ENCODE results near the gene UMPS. TPM values are rescaled to one million over a fixed set of nuclear protein-coding genes. Genes with fewer than 3 reads are reported as not detected.
"Not testable (repeated sequence)": the region's sequence is repeated elsewhere in the genome, so short reads cannot be mapped to it uniquely, and the experiment has no call there.

Gene UMPS
- total and polyA plus RNA-seq, 2 experiments from 2014 or later: 44.1 to 48.8 TPM

DNA sequence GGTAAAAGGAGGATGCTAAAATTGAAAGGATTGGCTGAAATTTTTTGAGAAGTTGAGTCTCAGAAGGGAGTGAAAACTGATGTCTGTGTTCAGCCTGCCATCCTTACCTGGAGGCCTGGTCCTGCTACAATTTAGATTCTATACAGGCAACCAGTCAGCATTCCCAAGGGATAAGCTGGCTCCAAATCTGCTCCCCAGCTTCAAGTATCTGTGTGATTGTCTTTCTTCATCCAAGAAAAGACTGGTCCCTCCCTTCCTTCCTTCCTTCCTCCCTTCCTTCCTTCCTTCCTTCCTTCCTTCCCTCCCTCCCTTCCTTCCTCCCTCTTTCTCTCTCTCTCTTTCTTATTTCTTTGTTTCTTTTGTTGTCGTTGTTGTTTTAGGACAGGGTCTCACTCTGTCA is 24.7 kb upstream of the UMPS start:
- Mint-ChIP-seq H3K4me1 (peaks cover 22% of the 10 kb centered on the region), H3K27me3 (ENCODE audit: insufficient read depth, low read depth, poor library complexity) (peaks cover 7% of the 10 kb centered on the region), H3K36me3 (ENCODE audit: low read depth) (peaks cover 9% of the 10 kb centered on the region; the same call in 2 of the 3 replicates), H3K9me3 (peaks cover 11% of the 10 kb centered on the region; the same call in 1 of the 3 replicates), H3K4me3 (no peak overlapping the region), H3K27ac (no peak overlapping the region)
- H3K27ac ChIP-seq (ENCODE audit: low read depth): no peak overlapping the region
- H3K79me2 ChIP-seq (replicated peaks; ENCODE audit: insufficient read depth): no peaks in the 10 kb centered on the region
- H3K36me3 ChIP-seq (ENCODE audit: insufficient read depth): no peaks in the 10 kb centered on the region
- no peak for DNase-seq (ENCODE audit: low spot score)
- ATAC-seq: no peak
- H3K9me2 ChIP-seq (ENCODE audit: insufficient read depth): 0 out of 2 replicates have a peak, but pooled peaks cover 3% of the 10 kb centered on the region
- no peaks in the 10 kb centered on the region for H4K20me1 ChIP-seq (replicated peaks; ENCODE audit: insufficient read depth)
- H2AFZ ChIP-seq: no peak overlapping the region
- H3K4me1 ChIP-seq (ENCODE audit: insufficient read depth): peaks cover 15% of the 10 kb centered on the region
- no peak overlapping the region for H3K4me2 ChIP-seq
- H3F3A ChIP-seq (replicated peaks; ENCODE audit: low read depth): no peaks in the 10 kb centered on the region
- no peaks in the 10 kb centered on the region for H3K27me3 ChIP-seq (ENCODE audit: insufficient read depth)
- H3K4me3 ChIP-seq: no peak overlapping the region
- TF ChIP-seq, protein P1, sequence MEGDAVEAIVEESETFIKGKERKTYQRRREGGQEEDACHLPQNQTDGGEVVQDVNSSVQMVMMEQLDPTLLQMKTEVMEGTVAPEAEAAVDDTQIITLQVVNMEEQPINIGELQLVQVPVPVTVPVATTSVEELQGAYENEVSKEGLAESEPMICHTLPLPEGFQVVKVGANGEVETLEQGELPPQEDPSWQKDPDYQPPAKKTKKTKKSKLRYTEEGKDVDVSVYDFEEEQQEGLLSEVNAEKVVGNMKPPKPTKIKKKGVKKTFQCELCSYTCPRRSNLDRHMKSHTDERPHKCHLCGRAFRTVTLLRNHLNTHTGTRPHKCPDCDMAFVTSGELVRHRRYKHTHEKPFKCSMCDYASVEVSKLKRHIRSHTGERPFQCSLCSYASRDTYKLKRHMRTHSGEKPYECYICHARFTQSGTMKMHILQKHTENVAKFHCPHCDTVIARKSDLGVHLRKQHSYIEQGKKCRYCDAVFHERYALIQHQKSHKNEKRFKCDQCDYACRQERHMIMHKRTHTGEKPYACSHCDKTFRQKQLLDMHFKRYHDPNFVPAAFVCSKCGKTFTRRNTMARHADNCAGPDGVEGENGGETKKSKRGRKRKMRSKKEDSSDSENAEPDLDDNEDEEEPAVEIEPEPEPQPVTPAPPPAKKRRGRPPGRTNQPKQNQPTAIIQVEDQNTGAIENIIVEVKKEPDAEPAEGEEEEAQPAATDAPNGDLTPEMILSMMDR (conservative IDR thresholded peaks at IDR 0.05; ENCODE audit: low read depth in 2 of 2): no peak
- TF ChIP-seq EZH2phosphoT487 (IDR thresholded peaks at IDR 0.05; ENCODE audit: unreplicated experiment) (no peak), ZNF331 (CRISPR knock-in tag; IDR thresholded peaks at IDR 0.05; ENCODE audit: low read depth) (no peak), POLR2AphosphoS5 (IDR thresholded peaks at IDR 0.05; ENCODE audit: low read depth) (no peak), ZNF114 (CRISPR knock-in tag; IDR thresholded peaks at IDR 0.05) (no peak)
- TF ChIP-seq, protein P2, sequence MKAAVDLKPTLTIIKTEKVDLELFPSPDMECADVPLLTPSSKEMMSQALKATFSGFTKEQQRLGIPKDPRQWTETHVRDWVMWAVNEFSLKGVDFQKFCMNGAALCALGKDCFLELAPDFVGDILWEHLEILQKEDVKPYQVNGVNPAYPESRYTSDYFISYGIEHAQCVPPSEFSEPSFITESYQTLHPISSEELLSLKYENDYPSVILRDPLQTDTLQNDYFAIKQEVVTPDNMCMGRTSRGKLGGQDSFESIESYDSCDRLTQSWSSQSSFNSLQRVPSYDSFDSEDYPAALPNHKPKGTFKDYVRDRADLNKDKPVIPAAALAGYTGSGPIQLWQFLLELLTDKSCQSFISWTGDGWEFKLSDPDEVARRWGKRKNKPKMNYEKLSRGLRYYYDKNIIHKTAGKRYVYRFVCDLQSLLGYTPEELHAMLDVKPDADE (IDR thresholded peaks at IDR 0.05): no peak
- TF ChIP-seq, protein P3, sequence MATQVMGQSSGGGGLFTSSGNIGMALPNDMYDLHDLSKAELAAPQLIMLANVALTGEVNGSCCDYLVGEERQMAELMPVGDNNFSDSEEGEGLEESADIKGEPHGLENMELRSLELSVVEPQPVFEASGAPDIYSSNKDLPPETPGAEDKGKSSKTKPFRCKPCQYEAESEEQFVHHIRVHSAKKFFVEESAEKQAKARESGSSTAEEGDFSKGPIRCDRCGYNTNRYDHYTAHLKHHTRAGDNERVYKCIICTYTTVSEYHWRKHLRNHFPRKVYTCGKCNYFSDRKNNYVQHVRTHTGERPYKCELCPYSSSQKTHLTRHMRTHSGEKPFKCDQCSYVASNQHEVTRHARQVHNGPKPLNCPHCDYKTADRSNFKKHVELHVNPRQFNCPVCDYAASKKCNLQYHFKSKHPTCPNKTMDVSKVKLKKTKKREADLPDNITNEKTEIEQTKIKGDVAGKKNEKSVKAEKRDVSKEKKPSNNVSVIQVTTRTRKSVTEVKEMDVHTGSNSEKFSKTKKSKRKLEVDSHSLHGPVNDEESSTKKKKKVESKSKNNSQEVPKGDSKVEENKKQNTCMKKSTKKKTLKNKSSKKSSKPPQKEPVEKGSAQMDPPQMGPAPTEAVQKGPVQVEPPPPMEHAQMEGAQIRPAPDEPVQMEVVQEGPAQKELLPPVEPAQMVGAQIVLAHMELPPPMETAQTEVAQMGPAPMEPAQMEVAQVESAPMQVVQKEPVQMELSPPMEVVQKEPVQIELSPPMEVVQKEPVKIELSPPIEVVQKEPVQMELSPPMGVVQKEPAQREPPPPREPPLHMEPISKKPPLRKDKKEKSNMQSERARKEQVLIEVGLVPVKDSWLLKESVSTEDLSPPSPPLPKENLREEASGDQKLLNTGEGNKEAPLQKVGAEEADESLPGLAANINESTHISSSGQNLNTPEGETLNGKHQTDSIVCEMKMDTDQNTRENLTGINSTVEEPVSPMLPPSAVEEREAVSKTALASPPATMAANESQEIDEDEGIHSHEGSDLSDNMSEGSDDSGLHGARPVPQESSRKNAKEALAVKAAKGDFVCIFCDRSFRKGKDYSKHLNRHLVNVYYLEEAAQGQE (IDR thresholded peaks at IDR 0.05; ENCODE audit: unreplicated experiment): no peak
- TF ChIP-seq, protein P4, sequence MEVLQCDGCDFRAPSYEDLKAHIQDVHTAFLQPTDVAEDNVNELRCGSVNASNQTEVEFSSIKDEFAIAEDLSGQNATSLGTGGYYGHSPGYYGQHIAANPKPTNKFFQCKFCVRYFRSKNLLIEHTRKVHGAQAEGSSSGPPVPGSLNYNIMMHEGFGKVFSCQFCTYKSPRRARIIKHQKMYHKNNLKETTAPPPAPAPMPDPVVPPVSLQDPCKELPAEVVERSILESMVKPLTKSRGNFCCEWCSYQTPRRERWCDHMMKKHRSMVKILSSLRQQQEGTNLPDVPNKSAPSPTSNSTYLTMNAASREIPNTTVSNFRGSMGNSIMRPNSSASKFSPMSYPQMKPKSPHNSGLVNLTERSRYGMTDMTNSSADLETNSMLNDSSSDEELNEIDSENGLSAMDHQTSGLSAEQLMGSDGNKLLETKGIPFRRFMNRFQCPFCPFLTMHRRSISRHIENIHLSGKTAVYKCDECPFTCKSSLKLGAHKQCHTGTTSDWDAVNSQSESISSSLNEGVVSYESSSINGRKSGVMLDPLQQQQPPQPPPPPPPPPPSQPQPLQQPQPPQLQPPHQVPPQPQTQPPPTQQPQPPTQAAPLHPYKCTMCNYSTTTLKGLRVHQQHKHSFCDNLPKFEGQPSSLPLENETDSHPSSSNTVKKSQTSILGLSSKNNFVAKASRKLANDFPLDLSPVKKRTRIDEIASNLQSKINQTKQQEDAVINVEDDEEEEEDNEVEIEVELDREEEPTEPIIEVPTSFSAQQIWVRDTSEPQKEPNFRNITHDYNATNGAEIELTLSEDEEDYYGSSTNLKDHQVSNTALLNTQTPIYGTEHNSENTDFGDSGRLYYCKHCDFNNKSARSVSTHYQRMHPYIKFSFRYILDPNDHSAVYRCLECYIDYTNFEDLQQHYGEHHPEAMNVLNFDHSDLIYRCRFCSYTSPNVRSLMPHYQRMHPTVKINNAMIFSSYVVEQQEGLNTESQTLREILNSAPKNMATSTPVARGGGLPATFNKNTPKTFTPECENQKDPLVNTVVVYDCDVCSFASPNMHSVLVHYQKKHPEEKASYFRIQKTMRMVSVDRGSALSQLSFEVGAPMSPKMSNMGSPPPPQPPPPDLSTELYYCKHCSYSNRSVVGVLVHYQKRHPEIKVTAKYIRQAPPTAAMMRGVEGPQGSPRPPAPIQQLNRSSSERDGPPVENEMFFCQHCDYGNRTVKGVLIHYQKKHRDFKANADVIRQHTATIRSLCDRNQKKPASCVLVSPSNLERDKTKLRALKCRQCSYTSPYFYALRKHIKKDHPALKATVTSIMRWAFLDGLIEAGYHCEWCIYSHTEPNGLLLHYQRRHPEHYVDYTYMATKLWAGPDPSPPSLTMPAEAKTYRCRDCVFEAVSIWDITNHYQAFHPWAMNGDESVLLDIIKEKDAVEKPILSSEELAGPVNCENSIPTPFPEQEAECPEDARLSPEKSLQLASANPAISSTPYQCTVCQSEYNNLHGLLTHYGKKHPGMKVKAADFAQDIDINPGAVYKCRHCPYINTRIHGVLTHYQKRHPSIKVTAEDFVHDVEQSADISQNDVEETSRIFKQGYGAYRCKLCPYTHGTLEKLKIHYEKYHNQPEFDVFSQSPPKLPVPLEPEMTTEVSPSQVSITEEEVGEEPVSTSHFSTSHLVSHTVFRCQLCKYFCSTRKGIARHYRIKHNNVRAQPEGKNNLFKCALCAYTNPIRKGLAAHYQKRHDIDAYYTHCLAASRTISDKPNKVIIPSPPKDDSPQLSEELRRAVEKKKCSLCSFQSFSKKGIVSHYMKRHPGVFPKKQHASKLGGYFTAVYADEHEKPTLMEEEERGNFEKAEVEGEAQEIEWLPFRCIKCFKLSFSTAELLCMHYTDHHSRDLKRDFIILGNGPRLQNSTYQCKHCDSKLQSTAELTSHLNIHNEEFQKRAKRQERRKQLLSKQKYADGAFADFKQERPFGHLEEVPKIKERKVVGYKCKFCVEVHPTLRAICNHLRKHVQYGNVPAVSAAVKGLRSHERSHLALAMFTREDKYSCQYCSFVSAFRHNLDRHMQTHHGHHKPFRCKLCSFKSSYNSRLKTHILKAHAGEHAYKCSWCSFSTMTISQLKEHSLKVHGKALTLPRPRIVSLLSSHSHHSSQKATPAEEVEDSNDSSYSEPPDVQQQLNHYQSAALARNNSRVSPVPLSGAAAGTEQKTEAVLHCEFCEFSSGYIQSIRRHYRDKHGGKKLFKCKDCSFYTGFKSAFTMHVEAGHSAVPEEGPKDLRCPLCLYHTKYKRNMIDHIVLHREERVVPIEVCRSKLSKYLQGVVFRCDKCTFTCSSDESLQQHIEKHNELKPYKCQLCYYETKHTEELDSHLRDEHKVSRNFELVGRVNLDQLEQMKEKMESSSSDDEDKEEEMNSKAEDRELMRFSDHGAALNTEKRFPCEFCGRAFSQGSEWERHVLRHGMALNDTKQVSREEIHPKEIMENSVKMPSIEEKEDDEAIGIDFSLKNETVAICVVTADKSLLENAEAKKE (CRISPR knock-in tag; IDR thresholded peaks at IDR 0.05): no peak

DNA sequence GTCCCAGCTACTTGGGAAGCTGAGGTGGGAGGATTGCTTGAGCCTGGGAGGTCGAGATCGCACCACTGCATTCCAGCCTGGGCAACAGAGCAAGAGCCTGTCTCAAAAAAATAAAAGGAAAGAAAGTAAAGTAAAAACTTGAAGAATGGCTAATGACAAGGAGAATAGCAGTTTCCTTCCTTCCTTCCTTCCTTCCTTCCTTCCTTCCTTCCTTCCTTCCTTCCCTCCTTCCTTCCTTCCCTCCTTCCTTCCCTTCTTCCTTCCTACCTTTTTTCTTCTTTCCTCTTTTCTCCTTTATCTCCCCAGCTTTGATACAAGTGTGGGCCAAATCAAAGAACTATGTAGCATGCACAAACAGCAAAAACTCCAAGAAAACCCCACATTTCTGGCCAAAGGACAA is 23.0 kb upstream of the UMPS start:
- Mint-ChIP-seq H3K9me3 (peaks cover 11% of the 10 kb centered on the region; the same call in 1 of the 3 replicates), H3K27ac (peak overlapping the region; percentile 7; the same call in 1 of the 2 replicates), H3K4me1 (peaks cover 18% of the 10 kb centered on the region)
- not testable (repeated sequence) for ATAC-seq; DNase-seq (ENCODE audit: low spot score); H3K27ac ChIP-seq (ENCODE audit: low read depth); H3K4me3 Mint-ChIP-seq; H4K20me1 ChIP-seq (replicated peaks; ENCODE audit: insufficient read depth); H3K79me2 ChIP-seq (replicated peaks; ENCODE audit: insufficient read depth); H3K36me3 Mint-ChIP-seq (ENCODE audit: low read depth); H3K9me2 ChIP-seq (ENCODE audit: insufficient read depth); H3F3A ChIP-seq (replicated peaks; ENCODE audit: low read depth); H2AFZ ChIP-seq; H3K27me3 Mint-ChIP-seq (ENCODE audit: insufficient read depth, low read depth, poor library complexity); H3K27me3 ChIP-seq (ENCODE audit: insufficient read depth); H3K36me3 ChIP-seq (ENCODE audit: insufficient read depth)
- Histone ChIP-seq H3K4me1 (ENCODE audit: insufficient read depth) (peaks cover 13% of the 10 kb centered on the region), H3K4me2 (peak overlapping the region; percentile 17; the same call in 1 of the 2 replicates), H3K4me3 (peak overlapping the region; percentile 26; the same call in 1 of the 2 replicates)

All from GM23338 (cell line).